Gastrocnemius medialis (tissue), 4 donors: ENCODE measurements around the gene DIPK1C.

ENCODE experiments used
- CTCF ChIP-seq, 5 experiments: fragments of 450-650 bp in 3 of 5; fragments of 200-600 bp in 2 of 5; sonication (generic) in 2 of 5; IDR thresholded peaks in 4 of 5; conservative IDR thresholded peaks in 1 of 5; 1 replicate in 4 of 5; 2 replicates in 1 of 5; pipeline ENCODE4 v1.5.1; 2016 to 2019; ENCODE audit warnings: antibody characterized with exemption in 5 of 5, mild to moderate bottlenecking in 3 of 5, moderate library complexity in 3 of 5
- POLR2A ChIP-seq, 2 donors: fragments of 450-650 bp; IDR thresholded peaks; one replicate each; pipeline ENCODE4 v1.6.1; 2017; ENCODE audit warnings: antibody characterized with exemption in 2 of 2, mild to moderate bottlenecking in 2 of 2, moderate library complexity in 2 of 2

- TF ChIP-seq POLR2A (IDR thresholded peaks at IDR 0.05) (no peak), CTCF (IDR thresholded peaks at IDR 0.05 in 4 of 5, conservative IDR thresholded peaks at IDR 0.05 in 1 of 5) (no peak)
Measured at GRCh38 chr18:74427442-74428112, 29.5 kb downstream of the DIPK1C start.
